Activated B cell treated with CpG ODN at 0.5 μM for 24 hours (primary cell): Measurements from ENCODE around the gene HNRNPA2B1. TPM values are rescaled to one million over a fixed set of nuclear protein-coding genes. Genes with fewer than 3 reads are reported as not detected.

Experiments
- ATAC-seq: fragments of 200-7000 bp; cut with Tn5 transposase; one replicate; pipeline ENCODE4 v1.10.0; 2021; ENCODE audit warnings: low read depth, mild to moderate bottlenecking, moderate library complexity
- CTCF ChIA-PET: fragments of 350-600 bp; sonication (Branson Sonifier 250); formaldehyde crosslinking; loops from one replicate; lab custom pipeline; 2021; ENCODE audit warnings: antibody characterized with exemption; lab: Charles Lee
- POLR2A ChIA-PET: fragments of 350-600 bp; sonication (Branson Sonifier 250); formaldehyde crosslinking; loops from one replicate; lab custom pipeline; 2021; ENCODE audit warnings: antibody characterized with exemption; lab: Charles Lee
- DNase-seq: peaks from one replicate; pipeline ENCODE4 v3.0.0; 2022
- H3K27ac Mint-ChIP-seq: one replicate; pipeline ENCODE4 v1.8.0; 2020; ENCODE audit warnings: mixed read lengths
- H3K27me3 Mint-ChIP-seq: one replicate; pipeline ENCODE4 v1.8.0; 2021; ENCODE audit warnings: mixed read lengths
- H3K36me3 Mint-ChIP-seq: one replicate; pipeline ENCODE4 v1.8.0; 2021; ENCODE audit warnings: low read depth, mixed read lengths
- H3K4me1 Mint-ChIP-seq: one replicate; pipeline ENCODE4 v1.8.0; 2021; ENCODE audit warnings: mixed read lengths
- H3K4me3 Mint-ChIP-seq: one replicate; pipeline ENCODE4 v1.8.0; 2020; ENCODE audit warnings: mild to moderate bottlenecking, mixed read lengths
- H3K9me3 Mint-ChIP-seq: one replicate; pipeline ENCODE4 v1.8.0; 2020; ENCODE audit warnings: mixed read lengths
- intact Hi-C: fragments of 100-400 bp; cut with micrococcal nuclease; formaldehyde crosslinking; loops from one replicate; pipeline ENCODE4 v1.15.1; 2024
- total RNA-seq: library from RNA; stranded (reverse); gene quantifications from 2 replicates; pipeline ENCODE4 v1.2.3, GENCODE V29; 2022
- TF ChIP-seq, protein P1 (sequence below): fragments of 200-600 bp; IDR thresholded peaks from one replicate; pipeline ENCODE4 v1.8.0; 2022; ENCODE audit warnings: antibody characterized with exemption, mild to moderate bottlenecking

The HNRNPA2B1 gene
- 618 and 634 TPM in 2 replicates for total RNA-seq

DNA sequence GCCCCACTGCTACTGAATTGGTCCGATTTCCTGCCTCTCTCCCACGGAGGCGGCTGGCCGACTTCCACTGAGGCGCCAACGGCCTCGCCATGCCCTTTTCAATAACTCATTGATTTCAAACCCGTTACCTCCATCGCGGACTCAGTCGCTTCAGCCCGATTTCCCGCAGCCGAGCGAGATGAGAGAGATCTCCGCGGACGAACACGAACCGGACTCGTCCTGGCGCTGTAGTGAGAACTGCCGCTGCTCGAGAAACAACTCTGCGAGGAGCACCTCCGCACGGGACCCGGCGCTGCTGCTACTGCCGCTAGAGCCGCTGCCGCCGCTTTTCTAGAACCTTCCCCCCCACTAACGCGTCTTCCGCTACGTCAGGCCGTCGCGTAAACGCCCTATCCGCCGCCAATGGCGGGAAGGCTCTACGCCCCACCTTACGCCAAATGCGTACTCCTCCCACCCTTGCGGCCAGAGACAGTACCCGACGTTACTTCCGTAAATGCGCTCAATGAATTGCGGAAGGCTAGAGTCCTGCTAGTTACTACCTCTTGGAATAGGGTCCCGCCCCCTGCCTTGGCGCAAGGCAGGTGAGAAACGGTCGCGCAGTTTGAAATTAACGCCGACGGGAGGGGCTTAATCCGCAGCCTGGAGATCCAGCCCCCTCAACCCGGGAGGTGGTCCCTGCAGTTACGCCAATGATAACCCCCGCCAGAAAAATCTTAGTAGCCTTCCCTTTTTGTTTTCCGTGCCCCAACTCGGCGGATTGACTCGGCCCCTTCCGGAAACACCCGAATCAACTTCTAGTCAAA lies at the start of gene HNRNPA2B1:
TSS of gene HNRNPA2B1 (minus strand) at position 303 of the 803 bp plus-strand sequence. CDS start at position 134, 169 bp downstream.
- Mint-ChIP-seq H3K27me3 (no peaks in the 10 kb centered on the region), H3K36me3 (peaks cover 68% of the 10 kb centered on the region), H3K4me3 (peak within 1 kb of the TSS; percentile 99), H3K27ac (peak within 1 kb of the TSS; percentile 100), H3K9me3 (no peaks in the 10 kb centered on the region), H3K4me1 (peaks cover 55% of the 10 kb centered on the region)
- ChIA-PET POLR2A (interaction anchor here (0.6 to 6.5 kb wide), 46 partner anchors 9 to 1965 kb away, joined by 3 to 110 read pairs (median 6); partner anchors contain the start of genes CYCS, NFE2L3 and SNX10), CTCF (interaction anchor here (0.8 to 6.3 kb wide), 10 partner anchors 14 to 306 kb away, joined by 3 to 123 read pairs (median 6); no protein-coding TSS in a partner anchor)
- ATAC-seq (peak; percentile 66), DNase-seq (peak; percentile 95)
- TF ChIP-seq, protein P1, sequence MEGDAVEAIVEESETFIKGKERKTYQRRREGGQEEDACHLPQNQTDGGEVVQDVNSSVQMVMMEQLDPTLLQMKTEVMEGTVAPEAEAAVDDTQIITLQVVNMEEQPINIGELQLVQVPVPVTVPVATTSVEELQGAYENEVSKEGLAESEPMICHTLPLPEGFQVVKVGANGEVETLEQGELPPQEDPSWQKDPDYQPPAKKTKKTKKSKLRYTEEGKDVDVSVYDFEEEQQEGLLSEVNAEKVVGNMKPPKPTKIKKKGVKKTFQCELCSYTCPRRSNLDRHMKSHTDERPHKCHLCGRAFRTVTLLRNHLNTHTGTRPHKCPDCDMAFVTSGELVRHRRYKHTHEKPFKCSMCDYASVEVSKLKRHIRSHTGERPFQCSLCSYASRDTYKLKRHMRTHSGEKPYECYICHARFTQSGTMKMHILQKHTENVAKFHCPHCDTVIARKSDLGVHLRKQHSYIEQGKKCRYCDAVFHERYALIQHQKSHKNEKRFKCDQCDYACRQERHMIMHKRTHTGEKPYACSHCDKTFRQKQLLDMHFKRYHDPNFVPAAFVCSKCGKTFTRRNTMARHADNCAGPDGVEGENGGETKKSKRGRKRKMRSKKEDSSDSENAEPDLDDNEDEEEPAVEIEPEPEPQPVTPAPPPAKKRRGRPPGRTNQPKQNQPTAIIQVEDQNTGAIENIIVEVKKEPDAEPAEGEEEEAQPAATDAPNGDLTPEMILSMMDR: no peak
- intact Hi-C loops: loop anchor here (1.0 to 5.0 kb wide), 11 partner anchors 44 to 1952 kb away; partner anchors contain the start of genes NFE2L3, SKAP2 and TAX1BP1

DNA sequence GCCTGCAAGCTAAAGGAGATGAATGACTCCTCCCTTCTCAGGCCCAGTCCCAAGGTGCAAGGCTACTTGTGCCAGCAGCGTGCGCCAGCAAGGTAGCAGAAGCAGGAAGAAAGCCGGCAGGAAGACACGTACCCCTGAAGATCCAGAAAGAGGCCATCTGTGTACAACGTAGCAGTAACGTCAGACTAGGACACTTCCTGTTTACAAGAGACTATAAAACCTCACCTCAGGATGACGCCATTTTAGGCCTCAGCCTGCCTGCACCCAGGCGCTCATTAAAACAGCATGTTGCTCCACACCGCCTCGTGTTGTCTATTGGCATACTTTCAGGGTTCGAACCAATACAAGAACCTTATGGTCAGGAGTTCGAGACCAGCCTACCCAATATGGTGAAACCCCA lies 49.7 kb upstream of the HNRNPA2B1 start:
- Mint-ChIP-seq H3K27me3 (peaks cover 4% of the 10 kb centered on the region), H3K36me3 (no peaks in the 10 kb centered on the region), H3K27ac (no peak overlapping the region), H3K4me1 (no peaks in the 10 kb centered on the region), H3K4me3 (no peak overlapping the region), H3K9me3 (no peaks in the 10 kb centered on the region)
- intact Hi-C loops: no loop called here
- TF ChIP-seq, protein P1: no peak
- POLR2A ChIA-PET: no interaction called here
- ATAC-seq (no peak), DNase-seq (no peak)
- CTCF ChIA-PET: no interaction called here

DNA sequence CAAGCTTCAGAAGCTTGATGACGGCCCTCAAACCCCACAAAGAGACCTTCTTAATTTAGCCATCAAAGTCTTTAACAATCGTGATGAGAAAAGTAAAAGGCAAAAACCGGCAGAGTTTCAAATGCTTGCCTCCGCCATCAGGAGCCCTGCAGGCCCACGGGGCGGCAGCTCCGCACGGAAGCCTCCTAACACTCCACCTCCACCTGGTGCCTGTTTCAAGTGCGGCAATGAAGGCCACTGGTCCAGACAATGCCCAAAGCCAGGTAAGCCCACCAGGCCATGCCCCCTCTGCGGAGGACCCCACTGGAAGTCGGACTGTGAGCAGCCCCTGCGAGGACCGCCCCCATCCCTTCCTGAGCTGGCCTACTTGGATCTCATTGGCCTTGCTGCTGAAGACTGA lies 44.6 kb upstream of the HNRNPA2B1 start:
- no peaks in the 10 kb centered on the region for H3K27me3 Mint-ChIP-seq
- H3K4me1 Mint-ChIP-seq: no peaks in the 10 kb centered on the region
- POLR2A ChIA-PET: no interaction called here
- CTCF ChIA-PET: no interaction called here
- ATAC-seq (no peak), DNase-seq (no peak)
- intact Hi-C loops: no loop called here
- H3K9me3 Mint-ChIP-seq: no peaks in the 10 kb centered on the region
- TF ChIP-seq, protein P1: no peak
- no peak overlapping the region for H3K4me3 Mint-ChIP-seq
- no peak overlapping the region for H3K27ac Mint-ChIP-seq
- no peaks in the 10 kb centered on the region for H3K36me3 Mint-ChIP-seq

DNA sequence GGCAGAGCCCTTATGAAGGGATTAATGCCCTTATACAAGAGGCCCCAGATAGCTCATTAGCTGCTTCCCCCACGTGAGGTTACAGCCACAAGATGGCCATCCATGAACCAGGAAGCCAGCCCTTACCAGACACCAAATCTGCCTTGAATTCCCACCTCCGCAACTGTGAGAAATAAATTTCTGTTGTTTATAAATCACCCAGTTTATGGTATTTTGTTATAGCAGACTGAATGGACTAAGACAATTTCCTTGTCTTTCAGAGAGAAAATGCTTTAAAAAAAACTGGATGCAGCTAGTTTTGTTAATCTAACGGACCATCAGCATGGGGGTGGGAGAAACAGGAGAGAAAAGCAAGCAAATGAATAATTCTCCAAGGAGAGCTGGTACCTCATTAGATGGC lies 37.5 kb upstream of the HNRNPA2B1 start:
- DNase-seq: no peak
- no peak for ATAC-seq
- H3K9me3 Mint-ChIP-seq: no peaks in the 10 kb centered on the region
- no peak overlapping the region for H3K27ac Mint-ChIP-seq
- H3K27me3 Mint-ChIP-seq: peaks cover 1% of the 10 kb centered on the region
- H3K4me1 Mint-ChIP-seq: no peaks in the 10 kb centered on the region
- H3K36me3 Mint-ChIP-seq: no peaks in the 10 kb centered on the region
- ChIA-PET POLR2A (interaction anchor here (0.6 kb wide), 1 partner anchor 303 kb away, joined by 3 read pairs; no protein-coding TSS in a partner anchor), CTCF (no interaction called here)
- intact Hi-C loops: no loop called here
- TF ChIP-seq, protein P1: no peak
- no peak overlapping the region for H3K4me3 Mint-ChIP-seq

DNA sequence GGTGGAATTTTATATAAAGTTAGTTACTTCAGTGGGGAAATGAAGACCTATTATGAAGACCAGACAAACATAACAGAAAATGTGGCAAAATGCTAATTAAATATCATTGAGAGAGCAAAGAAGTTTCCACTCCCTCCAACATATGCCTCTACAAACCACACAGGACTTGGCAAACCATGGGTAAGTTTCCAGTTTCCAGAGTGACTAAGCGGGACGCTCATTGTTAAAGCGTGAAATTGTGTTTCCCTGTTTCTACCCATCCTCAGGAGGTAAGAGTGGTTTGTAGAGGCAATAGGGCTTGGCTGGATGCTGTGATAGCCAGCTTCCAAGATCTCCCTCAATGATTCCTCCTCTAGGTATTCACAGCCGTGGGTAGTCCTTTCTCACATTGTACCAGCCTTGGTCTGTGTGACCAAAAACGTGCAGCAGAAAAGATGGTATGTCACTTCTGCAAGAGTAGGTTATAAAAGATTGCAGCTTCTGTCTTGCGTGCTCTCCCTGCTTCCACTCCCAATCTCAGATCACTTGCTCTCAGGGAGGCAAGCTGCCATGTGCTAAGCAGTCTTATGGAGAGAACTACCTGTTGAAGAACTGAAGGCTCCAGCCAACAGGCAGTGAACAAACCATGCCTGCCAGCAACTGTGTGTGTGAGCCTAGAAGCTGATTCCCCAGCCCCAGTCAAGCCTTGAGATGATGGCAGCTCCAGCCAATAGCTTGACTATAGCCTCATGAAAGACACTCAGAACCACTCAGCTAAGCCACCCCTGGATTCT lies 36.7 kb upstream of the HNRNPA2B1 start:
- no peaks in the 10 kb centered on the region for H3K36me3 Mint-ChIP-seq
- H3K27ac Mint-ChIP-seq: no peak overlapping the region
- H3K9me3 Mint-ChIP-seq: no peaks in the 10 kb centered on the region
- ATAC-seq (no peak), DNase-seq (no peak)
- ChIA-PET POLR2A (no interaction called here), CTCF (no interaction called here)
- peaks cover 1% of the 10 kb centered on the region for H3K27me3 Mint-ChIP-seq
- H3K4me1 Mint-ChIP-seq: no peaks in the 10 kb centered on the region
- TF ChIP-seq, protein P1: no peak
- no peak overlapping the region for H3K4me3 Mint-ChIP-seq
- intact Hi-C loops: no loop called here
